HUDEP-2 (cell line): ENCODE results near the gene MGLL.
"Not testable (repeated sequence)": the region's sequence is repeated elsewhere in the genome, so short reads cannot be mapped to it uniquely, and the experiment has no call there.

ENCODE experiments used
- DNase-seq, 76 experiments: peaks; one replicate each; lab custom pipeline; 2025; ENCODE audit not compliant: unreplicated experiment in 76 of 76; lab: John Stamatoyannopoulos, UW

MGLL gene

DNA sequence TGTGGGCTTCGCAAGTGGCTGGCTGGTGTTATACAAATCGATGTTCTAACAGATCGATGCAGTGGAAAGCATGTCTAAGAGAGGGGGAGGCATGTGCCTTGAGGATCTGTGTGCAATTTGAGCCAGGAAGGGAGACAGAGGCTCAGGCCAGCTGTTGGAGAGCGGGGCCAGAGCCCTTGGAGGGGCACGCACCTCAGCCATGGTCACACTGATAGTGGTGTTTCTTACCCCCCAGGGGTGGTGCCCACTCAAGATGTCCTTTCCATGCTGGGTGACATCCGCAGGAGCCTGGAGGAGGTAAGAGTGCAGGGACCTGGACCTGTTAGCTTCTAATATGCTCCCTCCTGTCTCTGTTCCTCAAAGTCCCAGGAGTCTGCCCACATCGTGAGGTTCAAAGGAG lies 153.4 kb downstream of the MGLL start:
- no peak for DNase-seq

- no peak for DNase-seq
Observed at GRCh38 chr3:127667119-127667681, 155.1 kb downstream of the MGLL start.

- DNase-seq, result no peak
Observed at GRCh38 chr3:127666676-127667075, 155.6 kb downstream of the MGLL start.

- DNase-seq, result no peak
Observed at GRCh38 chr3:127665586-127665985, 156.7 kb downstream of the MGLL start.

DNA sequence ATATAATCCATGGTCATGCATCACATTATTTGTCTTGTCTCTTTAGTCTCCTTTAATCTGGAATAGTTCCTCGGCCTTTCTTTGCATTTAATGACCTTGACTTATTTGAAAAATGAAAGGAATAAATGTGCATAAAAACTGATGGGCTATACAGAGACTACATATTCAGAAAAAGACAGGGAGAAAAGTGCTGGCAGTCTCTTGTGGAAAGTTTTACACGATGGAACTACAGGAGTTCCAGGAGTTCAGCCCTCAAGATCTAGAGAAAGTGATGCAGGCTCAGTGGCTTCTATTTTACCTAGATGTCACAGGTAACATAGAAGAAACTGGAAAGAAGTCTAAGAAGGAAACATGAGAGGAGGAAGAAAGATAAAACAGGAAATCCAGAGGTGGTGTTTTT lies 157.2 kb downstream of the MGLL start:
- DNase-seq, result no peak

- no peak for DNase-seq
Observed at GRCh38 chr3:127663151-127663550, 159.2 kb downstream of the MGLL start.

- DNase-seq, result no peak
Observed at GRCh38 chr3:127662001-127662469, 160.3 kb downstream of the MGLL start.

GRCh38 chr3:127661600-127661999 lies 160.7 kb downstream of the MGLL start:
- DNase-seq, result no peak

DNA sequence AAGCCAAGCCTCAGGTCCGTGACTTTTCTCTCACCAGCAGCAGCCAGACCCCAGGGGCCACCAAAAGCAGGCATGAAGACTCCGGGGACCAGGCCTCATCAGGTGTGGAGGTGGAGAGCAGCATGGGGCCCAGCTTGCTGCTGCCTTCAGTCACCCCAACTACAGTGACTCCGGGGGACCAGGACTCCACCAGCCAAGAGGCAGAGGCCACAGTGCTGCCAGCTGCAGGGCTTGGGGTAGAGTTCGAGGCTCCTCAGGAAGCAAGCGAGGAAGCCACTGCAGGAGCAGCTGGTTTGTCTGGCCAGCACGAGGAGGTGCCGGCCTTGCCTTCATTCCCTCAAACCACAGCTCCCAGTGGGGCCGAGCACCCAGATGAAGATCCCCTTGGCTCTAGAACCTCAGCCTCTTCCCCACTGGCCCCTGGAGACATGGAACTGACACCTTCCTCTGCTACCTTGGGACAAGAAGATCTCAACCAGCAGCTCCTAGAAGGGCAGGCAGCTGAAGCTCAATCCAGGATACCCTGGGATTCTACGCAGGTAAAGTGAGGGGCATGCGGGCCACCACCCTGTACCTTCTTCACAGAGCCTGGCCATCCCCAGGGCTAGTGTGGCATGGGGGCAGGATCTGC lies 161.6 kb downstream of the MGLL start:
- DNase-seq, result no peak

DNA sequence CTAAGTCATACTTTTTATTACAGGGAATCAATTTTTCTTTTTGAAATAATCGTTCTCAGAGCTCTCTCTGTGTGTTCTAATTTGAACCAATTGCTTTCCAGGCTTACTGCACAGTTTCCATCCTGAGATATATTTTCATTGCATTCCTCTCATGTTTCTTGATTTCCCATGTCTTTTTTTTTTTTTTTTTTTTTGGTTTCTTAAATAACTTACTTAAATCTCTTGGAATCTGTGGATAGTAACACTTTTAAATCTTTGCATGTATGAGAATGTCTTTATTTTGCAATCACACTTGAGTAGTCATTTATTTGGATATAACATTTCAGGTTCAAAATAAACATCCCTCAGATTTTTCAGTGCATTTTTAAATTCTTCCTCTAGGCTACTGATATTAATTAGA lies 164.1 kb downstream of the MGLL start:
- DNase-seq, result no peak

DNA sequence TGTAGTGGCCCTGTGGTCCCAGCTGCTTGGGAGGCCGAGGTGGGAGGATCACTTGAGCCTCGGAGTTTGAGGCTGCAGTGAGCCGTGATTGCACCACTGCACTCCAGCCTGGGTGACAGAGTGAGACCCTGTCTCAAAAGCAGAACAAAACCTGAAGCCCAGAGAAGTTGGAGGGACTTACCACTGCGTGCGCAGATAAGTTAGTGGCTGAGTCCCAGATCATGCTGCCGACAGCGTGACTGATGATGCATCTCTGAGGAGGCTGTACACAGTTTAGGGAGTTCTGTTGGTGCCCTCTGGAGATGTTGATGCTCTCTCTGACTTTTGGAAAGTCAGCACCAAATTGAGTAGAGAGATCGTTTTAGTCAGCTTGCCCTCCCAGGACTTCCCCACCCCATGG lies 165.4 kb downstream of the MGLL start:
- DNase-seq, result no peak

GRCh38 chr3:127655641-127656040 lies 166.7 kb downstream of the MGLL start:
- DNase-seq, result no peak

GRCh38 chr3:127654993-127655392 lies 167.3 kb downstream of the MGLL start:
- not testable (repeated sequence) for DNase-seq

DNA sequence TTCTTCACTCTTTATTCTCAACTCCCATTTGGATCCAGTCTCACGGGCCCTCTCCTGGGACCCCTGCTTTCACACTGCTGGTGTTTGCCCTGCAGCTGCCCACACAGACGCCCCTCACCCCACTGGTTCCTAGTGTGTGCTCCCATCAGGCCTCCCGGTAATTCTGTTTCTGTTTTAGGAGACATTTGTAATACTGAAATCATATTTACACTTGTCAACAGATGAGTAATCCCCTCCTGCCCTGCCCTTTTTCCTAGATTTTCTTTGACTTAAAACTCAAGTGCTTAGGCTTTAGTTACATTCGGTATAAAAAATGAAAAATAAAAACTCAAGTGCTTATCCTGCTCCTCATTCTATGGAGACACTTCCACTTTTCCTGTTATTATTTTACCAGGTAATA lies 167.9 kb downstream of the MGLL start:
- no peak for DNase-seq

GRCh38 chr3:127652246-127652995 lies 169.9 kb downstream of the MGLL start:
- peak in 10 of 76 experiments; percentile 2 to 21 (median 10) for DNase-seq

- DNase-seq, result no peak
Observed at GRCh38 chr3:127651516-127652172, 170.7 kb downstream of the MGLL start.

DNA sequence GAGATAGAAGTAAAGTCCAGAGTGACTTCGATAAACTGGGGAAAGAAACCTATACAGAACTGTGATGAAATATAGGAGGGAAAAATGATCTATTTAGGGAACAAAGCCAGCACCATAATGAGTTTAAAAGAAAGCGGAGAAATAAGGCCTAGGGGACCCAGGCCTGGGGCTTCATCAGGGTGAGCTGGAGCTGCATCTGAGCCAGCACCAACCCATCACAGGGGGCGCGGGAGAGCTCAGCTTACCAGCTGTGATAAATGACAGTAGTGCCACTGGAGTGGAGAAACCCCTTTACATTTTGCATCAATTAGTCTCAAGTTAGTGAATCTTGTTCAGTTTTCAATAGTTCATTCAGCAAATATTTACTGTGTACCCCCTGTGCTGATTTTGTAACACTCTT lies 172.1 kb downstream of the MGLL start:
- DNase-seq, result no peak

GRCh38 chr3:127647845-127648204 lies 174.5 kb downstream of the MGLL start:
- no peak for DNase-seq

DNA sequence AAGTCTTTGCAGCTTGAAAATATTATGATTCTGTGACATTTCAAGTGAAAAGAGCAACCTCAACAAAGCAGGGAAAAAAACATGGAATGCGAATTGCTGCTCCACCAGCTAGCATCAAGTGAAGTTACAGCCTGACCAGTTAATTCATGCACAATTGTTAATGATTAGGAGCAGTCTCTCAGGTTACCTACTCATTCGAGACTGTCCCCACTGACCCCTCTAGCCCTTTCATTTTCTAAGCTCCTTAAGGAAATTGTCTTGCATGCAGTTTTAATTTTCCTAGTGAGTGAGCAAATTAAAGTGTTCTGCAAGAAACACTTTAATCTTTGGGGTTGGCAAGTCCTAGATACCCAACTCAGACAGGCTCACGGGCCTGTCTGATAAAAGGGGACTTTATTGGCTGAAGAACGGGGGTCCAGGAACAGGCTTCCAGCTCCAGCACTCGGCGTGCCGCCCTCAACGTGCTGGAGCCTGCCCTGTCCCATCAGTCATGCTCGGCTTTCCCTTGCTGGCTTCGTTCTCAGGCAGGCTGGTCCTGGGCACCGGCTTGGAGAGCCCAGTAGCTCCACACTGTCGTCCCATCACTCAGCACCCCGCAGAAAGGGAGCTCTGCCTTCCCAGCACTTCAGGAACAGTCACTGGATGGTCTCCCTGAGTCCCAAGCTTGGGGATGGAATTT lies 175.0 kb downstream of the MGLL start:
- DNase-seq, result no peak

GRCh38 chr3:127646501-127647046 lies 175.7 kb downstream of the MGLL start:
- DNase-seq, result no peak
